Measurements from ENCODE around the gene C13orf46.

- no peak for TF ChIP-seq CTCF (IDR thresholded peaks at IDR 0.05; ENCODE audit: insufficient read depth, low read length)
- TF ChIP-seq POLR2AphosphoS5 (IDR thresholded peaks at IDR 0.05; ENCODE audit: low read depth) = no peak
- TF ChIP-seq GABPA (IDR thresholded peaks at IDR 0.05; ENCODE audit: low read depth) = no peak
- no peak for TF ChIP-seq REST (IDR thresholded peaks at IDR 0.05; ENCODE audit: insufficient replicate concordance, low read depth)
Observed at GRCh38 chr13:113939129-113939943, 34.5 kb downstream of the C13orf46 start.

Measured in HL-60 (cell line).